ENCODE data around the gene SNAPC2. TPM values are rescaled to one million over a fixed set of nuclear protein-coding genes. Genes with fewer than 3 reads are reported as not detected.

SNAPC2 gene
- total and polyA plus RNA-seq, 12 donors, result 8.2 to 38.2 (median 20.9) TPM

DNA sequence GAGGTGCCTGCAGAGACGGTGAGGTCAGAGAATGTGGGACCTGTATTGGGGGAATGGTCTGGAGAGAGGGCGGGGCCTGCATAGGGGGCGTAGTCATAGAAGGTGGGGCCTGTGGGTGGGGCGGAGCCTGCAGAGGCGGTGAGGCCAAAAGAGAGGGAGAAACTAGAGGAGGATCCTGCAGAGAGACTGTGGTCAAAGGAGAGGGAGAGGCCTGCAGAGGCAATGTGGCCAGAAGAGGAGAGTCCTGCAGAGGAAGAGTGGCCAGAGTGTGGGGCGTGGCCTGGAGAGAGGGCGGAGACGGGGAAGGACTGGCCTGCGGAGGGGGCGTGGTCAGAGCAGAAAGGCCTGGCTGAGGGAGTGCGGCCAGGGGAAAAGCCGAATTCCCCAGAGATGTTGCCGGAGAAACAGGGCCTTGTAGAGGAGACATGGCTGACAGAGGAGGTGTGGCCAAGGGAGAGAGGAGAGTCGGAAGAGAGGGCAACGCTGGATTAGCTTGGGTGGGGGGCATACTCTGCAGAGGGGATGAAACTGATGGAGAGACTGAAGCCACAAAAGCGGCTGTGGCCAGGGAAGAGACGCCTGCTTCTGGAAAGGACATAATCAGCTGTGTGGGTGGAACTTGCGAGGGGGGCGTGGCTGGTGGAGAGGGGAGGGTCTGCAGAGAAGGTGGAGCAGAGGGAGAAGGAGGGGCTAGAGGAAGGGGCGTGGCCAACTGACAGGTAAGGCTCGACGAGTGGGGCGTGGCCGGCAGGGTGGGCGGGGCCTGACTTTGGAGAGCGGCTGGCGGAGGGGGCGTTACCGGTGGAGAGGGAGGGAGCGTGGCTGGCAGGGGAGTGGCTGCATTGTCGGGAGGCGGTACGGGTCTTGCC, 48.5 kb upstream of the SNAPC2 start:
- WGBS, 4 donors, result 4 to 8% (median 5%) methylated on average over 33 of the region's 33 CpGs
- Histone ChIP-seq H3K27me3 (peaks cover 29% of the 10 kb centered on the region), H3K36me3 (replicated peaks in 1 of 2) (no peaks in the 10 kb centered on the region), H3K27ac (peak overlapping the region; percentile 52 to 73 (median 60)), H3K4me3 (no peak overlapping the region), H3K4me1 (replicated peaks in 1 of 2) (peaks cover 18 to 31% of the 10 kb centered on the region in 2 donors), H3K9me3 (replicated peaks in 1 of 3) (no peaks in the 10 kb centered on the region)
- DNase-seq, result peak; percentile 92 to 98 (median 96)
- intact Hi-C loops (cut with DNase I), result no loop called here
- peak in 1 of 2 donors; percentile 71 for TF ChIP-seq POLR2A (IDR thresholded peaks at IDR 0.05)
- TF ChIP-seq, protein P1, sequence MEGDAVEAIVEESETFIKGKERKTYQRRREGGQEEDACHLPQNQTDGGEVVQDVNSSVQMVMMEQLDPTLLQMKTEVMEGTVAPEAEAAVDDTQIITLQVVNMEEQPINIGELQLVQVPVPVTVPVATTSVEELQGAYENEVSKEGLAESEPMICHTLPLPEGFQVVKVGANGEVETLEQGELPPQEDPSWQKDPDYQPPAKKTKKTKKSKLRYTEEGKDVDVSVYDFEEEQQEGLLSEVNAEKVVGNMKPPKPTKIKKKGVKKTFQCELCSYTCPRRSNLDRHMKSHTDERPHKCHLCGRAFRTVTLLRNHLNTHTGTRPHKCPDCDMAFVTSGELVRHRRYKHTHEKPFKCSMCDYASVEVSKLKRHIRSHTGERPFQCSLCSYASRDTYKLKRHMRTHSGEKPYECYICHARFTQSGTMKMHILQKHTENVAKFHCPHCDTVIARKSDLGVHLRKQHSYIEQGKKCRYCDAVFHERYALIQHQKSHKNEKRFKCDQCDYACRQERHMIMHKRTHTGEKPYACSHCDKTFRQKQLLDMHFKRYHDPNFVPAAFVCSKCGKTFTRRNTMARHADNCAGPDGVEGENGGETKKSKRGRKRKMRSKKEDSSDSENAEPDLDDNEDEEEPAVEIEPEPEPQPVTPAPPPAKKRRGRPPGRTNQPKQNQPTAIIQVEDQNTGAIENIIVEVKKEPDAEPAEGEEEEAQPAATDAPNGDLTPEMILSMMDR (IDR thresholded peaks at IDR 0.05), result no peak

DNA sequence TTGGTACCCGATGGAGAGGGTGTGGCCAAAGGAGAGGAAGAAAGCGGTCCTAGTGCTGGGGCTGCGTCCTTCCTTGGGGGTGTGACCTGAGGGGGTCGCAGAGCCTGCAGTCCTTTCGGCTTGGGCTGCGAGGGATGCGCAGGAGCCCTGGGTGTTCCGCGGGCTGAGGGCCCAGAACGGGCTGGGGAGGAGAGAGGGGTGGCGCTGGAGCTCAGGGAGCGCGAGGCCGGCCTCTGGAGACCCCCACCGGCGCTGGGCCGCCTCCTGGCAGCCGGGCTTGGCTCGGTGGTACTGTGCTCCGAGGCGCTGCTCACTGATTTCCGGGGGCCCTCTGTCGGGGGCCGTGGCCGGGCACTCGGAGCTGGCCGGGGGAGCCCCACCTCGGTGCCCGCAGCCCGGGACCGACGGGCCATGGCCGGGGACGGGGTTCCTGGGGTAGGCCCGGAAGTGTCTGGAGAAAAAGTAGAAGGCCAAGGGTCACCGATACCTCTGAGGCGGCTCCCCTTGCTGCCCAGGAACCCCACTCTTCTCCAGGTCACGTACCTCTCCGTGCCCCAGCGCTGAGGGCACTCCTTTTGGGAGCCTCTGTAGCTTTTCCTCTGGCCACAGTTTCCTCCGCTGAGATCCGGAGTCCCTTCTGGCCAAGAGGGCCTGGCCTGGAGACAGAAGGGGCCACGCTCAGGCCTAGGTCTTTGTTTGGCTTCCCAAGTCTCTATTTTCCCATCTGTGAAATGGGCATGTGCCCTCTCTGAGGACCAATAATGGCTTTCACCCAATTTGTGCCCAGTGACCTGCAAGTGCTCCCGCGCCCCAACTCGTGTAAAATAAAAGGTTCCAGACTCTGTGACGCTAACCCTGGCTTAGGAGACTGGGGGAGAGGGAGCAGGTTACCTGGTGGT, 47.6 kb upstream of the SNAPC2 start:
- TF ChIP-seq POLR2A (IDR thresholded peaks at IDR 0.05), result no peak
- TF ChIP-seq, protein P1 (IDR thresholded peaks at IDR 0.05), result no peak
- Histone ChIP-seq H3K36me3 (replicated peaks in 1 of 2) (no peaks in the 10 kb centered on the region), H3K9me3 (replicated peaks in 1 of 3) (no peaks in the 10 kb centered on the region), H3K27me3 (peaks cover 29% of the 10 kb centered on the region), H3K4me1 (replicated peaks in 1 of 2) (peaks cover 18 to 31% of the 10 kb centered on the region in 2 donors), H3K4me3 (no peak overlapping the region), H3K27ac (peak overlapping the region in 2 of 5 donors; percentile 57 to 73)
- intact Hi-C loops (cut with DNase I), result no loop called here
- WGBS, 4 donors, result 57 to 68% (median 59%) methylated on average over 19 to 47 of the region's 47 CpGs
- peak in 1 of 7 donors; percentile 44 for DNase-seq

DNA sequence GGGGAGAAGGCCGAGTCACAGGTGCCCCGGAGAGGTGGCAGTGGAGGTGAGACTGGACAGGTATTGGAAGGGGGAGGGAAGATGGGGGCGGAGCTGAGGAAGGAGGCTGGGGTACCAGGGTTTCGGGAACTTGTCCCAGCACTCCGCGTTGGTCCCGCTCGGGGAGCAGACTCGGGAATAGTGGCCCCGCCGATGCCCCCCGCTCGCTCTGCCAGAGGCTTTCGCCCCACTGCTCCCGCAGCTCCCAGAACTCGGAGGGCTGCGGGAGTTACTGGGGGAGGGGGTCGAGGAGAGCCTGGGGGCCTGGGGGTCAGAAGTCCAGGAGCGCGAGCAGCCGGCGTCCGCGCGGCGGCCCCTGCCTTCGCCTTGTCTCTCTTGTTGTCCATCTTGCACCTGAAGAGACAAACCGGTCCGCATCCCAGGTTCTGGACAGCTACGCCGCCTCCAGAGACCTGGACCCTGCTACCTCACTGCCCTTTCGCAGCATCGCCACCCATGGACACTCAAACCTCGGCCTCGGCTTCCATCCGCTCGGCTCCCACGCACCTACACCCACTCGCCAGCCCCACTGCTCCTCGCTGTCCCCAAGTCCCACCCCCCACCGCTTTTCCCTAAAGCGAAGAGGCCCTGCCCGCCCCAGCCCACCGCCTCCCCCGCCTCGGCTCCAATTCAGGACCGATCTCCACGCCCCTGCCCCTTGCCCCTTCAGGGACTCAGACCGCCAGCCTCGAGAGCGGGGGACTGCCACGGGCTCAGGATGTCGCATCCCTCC, 46.6 kb upstream of the SNAPC2 start:
- Histone ChIP-seq H3K4me1 (replicated peaks in 1 of 2) (peaks cover 15 to 26% of the 10 kb centered on the region in 2 donors), H3K9me3 (replicated peaks in 1 of 3) (no peaks in the 10 kb centered on the region), H3K4me3 (peak overlapping the region in 1 of 4 donors; percentile 23), H3K27ac (no peak overlapping the region), H3K27me3 (peaks cover 29% of the 10 kb centered on the region), H3K36me3 (replicated peaks in 1 of 2) (no peaks in the 10 kb centered on the region)
- intact Hi-C loops (cut with DNase I), result no loop called here
- peak in 1 of 7 donors; percentile 35 for DNase-seq
- no peak for TF ChIP-seq POLR2A (IDR thresholded peaks at IDR 0.05)
- TF ChIP-seq, protein P1 (IDR thresholded peaks at IDR 0.05), result no peak
- WGBS, 4 donors, result 15 to 60% (median 21%) methylated on average over 19 to 53 of the region's 53 CpGs

Data from adrenal gland (tissue), 12 donors.